H9 (cell line): ENCODE data around the gene RGS16. TPM values are rescaled to one million over a fixed set of nuclear protein-coding genes. Genes with fewer than 3 reads are reported as not detected.

Experiments used
- DNase-seq: peaks from one replicate; pipeline ENCODE4 v3.0.0-alpha.2; 2017
- H2AFZ ChIP-seq: one replicate; pipeline ENCODE4 v1.6.1; 2013; ENCODE audit warnings: mild to moderate bottlenecking, low read length, control low read depth, moderate library complexity
- H2AK5ac ChIP-seq: 2 replicates; pipeline ENCODE4 v1.6.1; 2013; ENCODE audit warnings: low read length, control low read depth, mixed read lengths; ENCODE audit not compliant: insufficient read length
- H2BK120ac ChIP-seq: one replicate; pipeline ENCODE4 v1.6.1; 2013; ENCODE audit warnings: low read depth, mild to moderate bottlenecking, low read length, control low read depth, inconsistent platforms; ENCODE audit not compliant: poor library complexity, severe bottlenecking
- H2BK12ac ChIP-seq: 2 replicates; pipeline ENCODE4 v1.6.1; 2013; ENCODE audit warnings: low read length, control low read depth, mixed read lengths, low read depth; ENCODE audit not compliant: insufficient read length
- H2BK15ac ChIP-seq: 2 replicates; pipeline ENCODE4 v1.6.1; 2013; ENCODE audit warnings: low read depth, low read length, control low read depth
- H2BK20ac ChIP-seq: one replicate; pipeline ENCODE4 v1.6.1; 2013; ENCODE audit warnings: low read depth, mild to moderate bottlenecking, low read length, control low read depth, inconsistent platforms; ENCODE audit not compliant: poor library complexity, severe bottlenecking
- H2BK5ac ChIP-seq: 2 replicates; pipeline ENCODE4 v1.6.1; 2013; ENCODE audit warnings: low read length, control low read depth, mixed read lengths; ENCODE audit not compliant: insufficient read length
- H3K14ac ChIP-seq: 2 replicates; pipeline ENCODE4 v1.6.1; 2013; ENCODE audit warnings: low read length, control low read depth; ENCODE audit not compliant: insufficient read depth
- H3K18ac ChIP-seq: 2 replicates; pipeline ENCODE4 v1.6.1; 2013; ENCODE audit warnings: low read depth, mild to moderate bottlenecking, mixed read lengths, low read length, control low read depth; ENCODE audit not compliant: insufficient read length
- H3K23ac ChIP-seq: 2 replicates; pipeline ENCODE4 v1.6.1; 2013; ENCODE audit warnings: low read length, control low read depth, mixed read lengths, low read depth; ENCODE audit not compliant: insufficient read length
- H3K23me2 ChIP-seq: 2 replicates; pipeline ENCODE4 v1.6.1; 2013; ENCODE audit warnings: low read depth, mild to moderate bottlenecking, mixed read lengths, low read length, control low read depth; ENCODE audit not compliant: insufficient read length, poor library complexity, severe bottlenecking
- H3K27ac ChIP-seq: 2 replicates; pipeline ENCODE4 v1.5.1; 2013; ENCODE audit warnings: low read length, control low read depth, mixed read lengths, low read depth; ENCODE audit not compliant: insufficient read length
- H3K27me3 ChIP-seq: 2 replicates; pipeline ENCODE4 v1.6.1; 2013; ENCODE audit warnings: low read length, control low read depth, inconsistent platforms; ENCODE audit not compliant: insufficient read depth
- H3K4ac ChIP-seq: 2 replicates; pipeline ENCODE4 v1.6.1; 2013; ENCODE audit warnings: low read depth, mild to moderate bottlenecking, control low read depth, inconsistent platforms, low read length, moderate library complexity
- H3K4me1 ChIP-seq: 2 replicates; pipeline ENCODE4 v1.6.1; 2013; ENCODE audit warnings: low read length, control low read depth, inconsistent platforms; ENCODE audit not compliant: insufficient read depth
- H3K4me2 ChIP-seq: 2 replicates; pipeline ENCODE4 v1.6.1; 2013; ENCODE audit warnings: low read length, control low read depth, mixed read lengths; ENCODE audit not compliant: insufficient read length, insufficient read depth
- H3K56ac ChIP-seq: 2 replicates; pipeline ENCODE4 v1.6.1; 2013; ENCODE audit warnings: low read depth, mild to moderate bottlenecking, mixed read lengths, low read length, control low read depth; ENCODE audit not compliant: insufficient read length
- H3K79me1 ChIP-seq: 2 replicates; pipeline ENCODE4 v1.6.1; 2013; ENCODE audit warnings: low read depth, mild to moderate bottlenecking, moderate library complexity, low read length, control low read depth, inconsistent platforms; ENCODE audit not compliant: insufficient read depth, poor library complexity, severe bottlenecking
- H3K79me2 ChIP-seq: 2 replicates; pipeline ENCODE4 v1.6.1; 2013; ENCODE audit warnings: low read length, control low read depth, inconsistent platforms; ENCODE audit not compliant: insufficient read depth
- H3K9ac ChIP-seq: 2 replicates; pipeline ENCODE4 v1.6.1; 2013; ENCODE audit warnings: low read length, control low read depth, mixed read lengths; ENCODE audit not compliant: insufficient read length; ENCODE audit errors: extremely low read depth
- H3K9me3 ChIP-seq: one replicate; pipeline ENCODE4 v1.6.1; 2013; ENCODE audit warnings: low read depth, low read length, inconsistent platforms; ENCODE audit not compliant: control insufficient read depth
- H3T11ph ChIP-seq: one replicate; pipeline ENCODE4 v1.6.1; 2013; ENCODE audit warnings: mild to moderate bottlenecking, low read length, control low read depth, inconsistent platforms
- H4K20me1 ChIP-seq: one replicate; pipeline ENCODE4 v1.6.1; 2013; ENCODE audit not compliant: control insufficient read depth, insufficient read length, insufficient read depth
- H4K5ac ChIP-seq: 2 replicates; pipeline ENCODE4 v1.6.1; 2013; ENCODE audit warnings: low read depth, mild to moderate bottlenecking, mixed read lengths, low read length, control low read depth; ENCODE audit not compliant: insufficient read length
- H4K8ac ChIP-seq: replicated peaks from 2 replicates; pipeline ENCODE4 v1.6.1; 2013; ENCODE audit warnings: low read length, control low read depth, mixed read lengths, low read depth; ENCODE audit not compliant: insufficient read length
- H4K91ac ChIP-seq: 2 replicates; pipeline ENCODE4 v1.6.1; 2013; ENCODE audit warnings: low read depth, mild to moderate bottlenecking, moderate library complexity, mixed read lengths, low read length, control low read depth; ENCODE audit not compliant: insufficient read length
- H3K27ac Mint-ChIP-seq, 3 experiments: 2 replicates in 2 of 3; 3 replicates in 1 of 3; pipeline ENCODE4 v1.8.0; 2020 to 2021; ENCODE audit warnings: mixed read lengths in 3 of 3, mild to moderate bottlenecking in 1 of 3, moderate library complexity in 1 of 3
- H3K27me3 Mint-ChIP-seq: 2 replicates; pipeline ENCODE4 v1.8.0; 2021; ENCODE audit warnings: low read depth, mild to moderate bottlenecking, moderate library complexity, mixed read lengths
- H3K36me3 Mint-ChIP-seq, 3 experiments: 2 replicates in 2 of 3; 3 replicates in 1 of 3; pipeline ENCODE4 v1.8.0; 2020 to 2021; ENCODE audit warnings: low read depth in 3 of 3, mixed read lengths in 3 of 3; ENCODE audit not compliant: insufficient read depth in 1 of 3
- H3K4me1 Mint-ChIP-seq, 2 experiments: 2 replicates each; pipeline ENCODE4 v1.8.0; 2020; ENCODE audit warnings: mixed read lengths in 2 of 2
- H3K4me3 Mint-ChIP-seq, 2 experiments: 2 replicates in 1 of 2; 3 replicates in 1 of 2; pipeline ENCODE4 v1.8.0; 2020 to 2021; ENCODE audit warnings: mild to moderate bottlenecking in 2 of 2, mixed read lengths in 2 of 2, moderate library complexity in 1 of 2
- H3K9me3 Mint-ChIP-seq, 2 experiments: 2 replicates in 1 of 2; 3 replicates in 1 of 2; pipeline ENCODE4 v1.8.0; 2020; ENCODE audit warnings: mild to moderate bottlenecking in 2 of 2, mixed read lengths in 2 of 2, moderate library complexity in 1 of 2
- CTCF ChIP-seq: fragments of 200-600 bp; sonication (generic); conservative IDR thresholded peaks from 3 replicates; pipeline ENCODE4 v1.8.0; 2021; ENCODE audit warnings: antibody characterized with exemption, mild to moderate bottlenecking
- WGBS: extraction: QIAGEN DNeasy Blood & Tissue Kit; methylation state at CpG from one replicate; pipeline ENCODE4 v1.1.7; 2013; ENCODE audit warnings: missing lambda C conversion rate, low lambda C conversion rate, mixed read lengths; ENCODE audit not compliant: insufficient read length; ENCODE audit errors: extremely low coverage; 5-methylcytosine and 5-hydroxymethylcytosine counted together
- total RNA-seq: library from RNA; stranded (reverse); gene quantifications from 2 replicates; pipeline ENCODE4 v1.2.1, GENCODE V29; 2021

The RGS16 gene
- total RNA-seq, 1 experiment from 2014 or later = 6.9 TPM

- no peaks in the 10 kb centered on the region for H3K9me3 Mint-ChIP-seq
- no peak overlapping the region for H2BK5ac ChIP-seq
- H3K56ac ChIP-seq = no peak overlapping the region
- no peak overlapping the region for H2AFZ ChIP-seq
- no peak overlapping the region for H3K18ac ChIP-seq
- no peak overlapping the region for H3K14ac ChIP-seq
- no peak for DNase-seq
- no peak overlapping the region for H3K9ac ChIP-seq
- no peak overlapping the region for H3K4me3 Mint-ChIP-seq
- no peaks in the 10 kb centered on the region; the same call in 1 of the 2 replicates for H3K27me3 Mint-ChIP-seq
- 0 out of 7 replicates have a peak overlapping the region, but pooled peaks of 1 of the 3 experiments have one; percentile 54 for H3K27ac Mint-ChIP-seq
- H3K4me2 ChIP-seq = no peak overlapping the region
- no peak overlapping the region for H2BK20ac ChIP-seq
- no peak overlapping the region for H2AK5ac ChIP-seq
- no peak overlapping the region for H3K27ac ChIP-seq
- H3K4ac ChIP-seq = no peak overlapping the region
- H3K79me1 ChIP-seq = no peaks in the 10 kb centered on the region
- no peak overlapping the region for H4K91ac ChIP-seq
- no peak overlapping the region for H2BK120ac ChIP-seq
- no peaks in the 10 kb centered on the region for H4K20me1 ChIP-seq
- H3K23ac ChIP-seq = no peak overlapping the region
- no peak overlapping the region for H3T11ph ChIP-seq
- WGBS = no CpG with 5 or more reads among the region's 8 CpGs
- H2BK15ac ChIP-seq = no peak overlapping the region
- no peaks in the 10 kb centered on the region for H3K23me2 ChIP-seq
- no peak overlapping the region for H4K8ac ChIP-seq
- H3K4me1 ChIP-seq = no peaks in the 10 kb centered on the region
- no peak overlapping the region for H4K5ac ChIP-seq
- H3K9me3 ChIP-seq = no peaks in the 10 kb centered on the region
- H3K4me1 Mint-ChIP-seq = no peaks in the 10 kb centered on the region; a peak in 2 of 4 replicates
- no peaks in the 10 kb centered on the region for H3K36me3 Mint-ChIP-seq
- no peak for TF ChIP-seq CTCF
- no peaks in the 10 kb centered on the region for H3K79me2 ChIP-seq
- H2BK12ac ChIP-seq = no peak overlapping the region
- no peaks in the 10 kb centered on the region for H3K27me3 ChIP-seq
Measured at GRCh38 chr1:182642461-182642860, 38.3 kb upstream of the RGS16 start.
